ENCODE data around the gene PHLPP1.

Gene PHLPP1

DNA sequence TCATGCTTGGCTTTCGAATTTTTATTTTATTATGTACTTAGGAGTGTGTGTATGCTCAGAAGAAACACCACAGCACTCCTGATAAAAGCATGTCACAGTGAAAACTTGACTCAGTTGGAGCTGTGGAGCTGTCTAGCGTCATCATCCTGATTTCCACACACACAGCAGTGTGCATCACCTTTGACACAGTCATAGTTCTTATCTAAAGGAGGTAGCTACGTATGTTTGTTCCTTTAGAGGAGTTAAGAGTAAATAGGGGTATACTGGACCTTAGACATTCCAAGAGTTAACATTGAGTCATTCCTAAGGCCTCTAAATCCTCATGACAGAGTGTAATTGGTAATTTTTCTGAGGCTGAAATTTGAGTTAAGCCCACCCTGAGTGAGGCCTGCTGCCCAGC lies 96.9 kb downstream of the PHLPP1 start:
- no peak for DNase-seq

DNA sequence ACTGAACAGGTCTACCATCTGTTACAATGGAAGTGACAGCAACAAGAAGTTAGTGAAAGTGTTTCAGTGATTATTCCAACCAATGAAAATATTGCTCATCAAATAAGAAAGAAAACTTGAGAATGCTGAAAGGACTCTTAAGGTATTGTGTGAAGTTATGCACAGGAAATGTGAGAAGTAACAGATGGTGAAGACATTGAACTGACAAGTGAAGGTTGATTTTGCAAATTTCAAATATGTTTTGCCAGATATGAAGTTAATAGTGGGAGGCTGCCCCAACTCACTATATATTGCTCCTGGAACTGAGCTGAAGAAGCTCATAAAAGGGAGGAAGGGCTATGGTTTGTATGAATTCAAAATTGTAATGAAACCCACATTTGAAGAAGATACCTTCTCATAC lies 97.5 kb downstream of the PHLPP1 start:
- no peak for DNase-seq

DNA sequence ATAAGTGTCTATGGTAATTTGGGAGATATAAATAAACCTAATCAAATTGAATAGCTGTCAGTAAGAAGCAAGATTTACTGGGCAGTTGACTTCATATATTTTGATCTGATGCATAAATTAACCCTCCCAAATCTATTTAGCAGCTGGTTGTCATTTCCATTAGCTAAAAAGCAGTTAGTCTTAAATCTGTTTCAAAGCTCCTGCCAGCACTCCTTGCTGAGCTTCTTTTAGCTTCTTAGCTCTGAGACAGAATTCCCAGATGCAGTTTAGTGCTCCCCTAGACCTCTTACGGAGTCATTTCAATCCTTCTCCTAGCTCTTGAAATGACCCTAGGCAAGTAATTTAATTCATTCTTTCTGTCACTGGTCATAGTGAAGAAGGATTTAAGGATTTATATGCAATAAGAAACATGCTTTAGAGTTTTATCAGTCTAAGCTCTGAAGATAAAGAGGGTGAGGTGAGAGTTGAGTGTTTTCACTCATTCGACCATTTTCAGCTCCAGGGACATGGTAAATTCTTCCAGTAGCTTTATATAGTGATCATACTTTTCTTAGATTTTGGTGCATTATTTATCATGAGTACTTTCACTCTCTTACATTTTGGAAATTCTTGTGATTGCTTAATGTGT lies 98.9 kb downstream of the PHLPP1 start:
- no peak for DNase-seq

DNA sequence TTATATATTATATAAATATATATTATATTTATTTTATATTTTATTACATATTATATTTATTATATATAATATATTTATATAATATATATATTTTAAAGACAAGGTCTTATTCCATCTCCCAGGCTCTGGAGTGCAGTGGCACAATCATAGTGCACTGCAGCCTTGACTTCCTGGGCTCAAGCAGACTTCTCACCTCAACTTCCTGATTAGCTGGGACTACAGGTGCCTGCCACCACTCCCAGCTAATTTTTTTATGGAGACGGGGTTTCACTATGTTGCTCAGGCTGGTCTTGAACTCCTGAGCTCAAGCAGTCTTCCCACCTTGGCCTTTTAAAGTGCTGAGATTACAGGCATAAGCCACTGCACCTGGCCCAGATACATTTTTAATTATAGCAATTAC lies 110.0 kb downstream of the PHLPP1 start:
- no peak for DNase-seq

DNA sequence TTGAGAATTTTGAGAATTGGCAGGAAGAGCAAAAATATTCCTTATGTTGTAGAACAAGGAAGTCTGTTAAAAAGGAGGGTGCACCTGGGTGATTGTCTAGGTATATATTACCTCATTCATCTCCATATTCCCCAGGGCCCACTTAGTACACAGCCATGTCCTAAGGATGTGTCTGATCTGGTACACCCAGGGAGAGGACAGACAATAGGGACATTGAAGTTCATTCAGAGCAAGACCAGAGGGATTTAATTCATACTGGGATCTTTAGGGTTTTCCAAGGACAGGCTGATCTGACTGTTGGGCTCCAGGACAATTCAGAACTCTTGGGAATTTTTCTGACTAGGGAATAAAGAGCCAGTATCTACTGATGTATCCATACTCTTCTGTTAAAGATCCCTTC lies 112.1 kb downstream of the PHLPP1 start:
- DNase-seq = no peak

DNA sequence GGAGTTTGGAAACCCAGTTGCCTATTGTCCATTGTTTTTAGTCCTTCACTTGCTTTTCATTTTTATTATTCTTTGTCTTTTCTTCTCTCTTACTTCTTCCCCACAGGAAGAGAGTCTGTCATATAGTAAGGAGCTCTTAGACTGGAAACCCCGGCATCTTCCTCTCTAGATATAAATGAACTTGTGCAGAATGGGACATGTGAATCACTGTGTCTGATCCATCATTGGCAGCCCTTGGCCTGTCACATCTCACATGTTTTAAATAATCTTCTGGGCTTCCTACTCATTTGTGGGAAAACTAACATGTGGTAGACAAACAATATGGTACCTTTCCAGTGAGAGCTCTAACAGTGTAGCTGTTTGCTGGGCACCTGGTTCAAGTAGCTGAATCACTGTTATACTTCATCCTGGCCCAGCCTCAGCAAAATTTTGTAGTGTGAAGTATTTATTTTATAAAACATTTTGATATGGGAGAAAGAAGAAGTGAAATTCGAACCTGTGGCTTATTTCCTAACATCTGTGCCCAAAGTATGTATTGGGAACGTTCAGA lies 112.8 kb downstream of the PHLPP1 start:
- DNase-seq = no peak

DNA sequence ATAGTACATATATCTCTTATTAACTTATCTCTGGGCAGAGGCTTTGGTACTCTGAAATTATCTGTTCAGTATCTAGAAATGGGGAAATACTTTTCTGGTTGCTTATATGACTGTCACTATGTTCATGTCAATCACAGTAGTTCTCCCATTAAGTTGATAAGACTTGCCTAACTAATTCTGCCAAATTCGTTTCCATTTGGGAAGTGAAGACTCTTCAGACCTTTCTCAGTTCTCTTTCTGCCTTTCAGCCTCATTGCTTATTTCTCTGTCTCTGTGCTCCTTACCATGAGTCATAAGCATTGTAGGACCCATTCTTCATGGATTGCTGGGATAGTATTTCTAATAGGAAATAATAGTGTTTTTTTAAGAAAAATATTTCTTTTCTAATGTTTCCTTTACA lies 113.5 kb downstream of the PHLPP1 start:
- DNase-seq = no peak

DNA sequence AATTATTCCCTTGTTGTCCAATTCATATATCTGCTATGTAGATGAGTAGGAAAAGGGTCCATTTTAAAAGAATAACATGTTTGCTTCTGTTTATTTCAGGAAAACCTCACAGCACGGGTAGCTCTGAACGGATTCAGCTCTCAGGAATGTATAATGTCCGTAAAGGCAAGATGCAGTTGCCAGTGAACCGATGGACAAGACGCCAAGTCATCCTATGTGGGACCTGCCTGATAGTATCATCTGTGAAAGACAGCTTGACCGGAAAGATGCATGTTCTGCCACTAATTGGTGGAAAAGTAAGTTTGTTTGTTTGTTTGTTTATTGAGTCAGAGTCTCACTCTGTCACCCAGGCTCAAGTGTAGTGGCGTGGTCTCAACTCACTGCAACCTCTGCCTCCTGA lies 114.6 kb downstream of the PHLPP1 start:
- no peak for DNase-seq

DNA sequence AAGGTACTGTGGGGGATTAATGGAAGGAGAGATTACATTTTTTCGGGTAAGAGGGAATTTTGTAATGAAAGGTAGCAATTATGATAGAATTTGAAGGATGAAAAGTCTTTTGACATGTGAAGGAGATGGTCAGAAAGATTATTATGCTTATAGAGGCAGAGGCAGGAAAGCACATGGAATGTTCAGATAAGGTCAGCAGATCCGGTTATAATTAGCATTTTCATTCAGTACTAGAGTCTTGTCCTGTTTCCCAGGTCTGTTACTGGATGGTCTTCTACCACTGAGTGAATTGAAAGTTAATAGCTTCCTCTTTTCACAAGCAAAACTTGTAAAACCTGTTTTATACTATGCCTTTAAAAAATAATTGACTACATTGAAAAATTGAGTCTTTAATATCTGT lies 116.9 kb downstream of the PHLPP1 start:
- no peak for DNase-seq

DNA sequence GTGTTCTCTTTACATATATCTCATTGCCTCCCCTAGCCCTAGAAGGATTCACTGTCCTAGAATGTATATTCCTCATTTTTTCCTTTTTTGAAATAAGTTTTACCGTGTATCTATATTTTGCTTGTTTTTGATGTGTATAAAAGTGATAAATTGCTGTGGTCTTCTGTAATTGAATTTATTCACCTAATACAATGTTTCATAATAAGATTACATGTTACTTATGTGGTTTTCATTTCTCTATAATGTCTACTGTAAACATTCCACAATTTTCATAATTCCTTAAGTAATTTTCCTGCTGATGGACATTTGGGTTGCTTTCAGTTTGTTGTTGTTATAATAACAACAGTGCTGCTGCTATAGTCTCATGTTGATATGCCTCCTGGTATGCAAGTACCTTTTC lies 118.2 kb downstream of the PHLPP1 start:
- no peak for DNase-seq

DNA sequence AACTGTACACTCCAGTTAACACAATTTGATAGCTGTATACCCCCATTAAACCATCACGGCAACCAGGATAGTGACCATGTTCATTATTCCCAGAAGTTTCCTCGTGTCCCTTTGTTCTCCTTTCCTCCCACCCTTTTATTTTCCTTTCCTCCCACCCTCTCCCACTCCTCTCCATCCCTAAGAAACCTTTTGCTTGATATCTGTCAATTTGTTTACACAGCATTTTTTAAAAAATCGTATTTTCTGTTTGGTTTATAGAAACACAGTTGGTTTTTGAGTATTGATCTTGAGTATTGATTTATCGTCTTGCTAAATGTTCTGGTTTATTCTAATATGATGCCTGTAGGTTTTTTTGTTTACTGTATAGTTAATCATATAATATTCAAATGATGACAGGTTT lies 119.4 kb downstream of the PHLPP1 start:
- no peak for DNase-seq

DNA sequence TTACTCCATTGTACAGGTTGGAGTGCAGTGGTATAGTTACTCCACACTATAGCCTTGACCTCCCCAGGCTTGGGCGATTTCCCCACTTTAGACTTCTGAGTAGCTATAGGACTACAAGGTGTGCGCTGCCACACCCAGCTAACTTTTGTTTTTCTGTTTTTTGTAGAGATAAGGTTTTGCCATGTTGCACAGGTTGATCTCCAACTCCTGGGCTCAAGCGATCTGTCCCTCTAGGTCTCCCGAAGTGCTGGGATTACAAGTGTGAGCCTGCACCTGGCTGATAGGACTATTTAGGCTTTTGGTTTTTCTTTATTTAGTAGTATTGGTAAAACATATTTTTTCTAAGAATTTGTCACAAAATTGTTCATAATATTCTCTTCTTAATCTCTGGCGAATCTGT lies 121.7 kb downstream of the PHLPP1 start:
- DNase-seq = no peak

DNA sequence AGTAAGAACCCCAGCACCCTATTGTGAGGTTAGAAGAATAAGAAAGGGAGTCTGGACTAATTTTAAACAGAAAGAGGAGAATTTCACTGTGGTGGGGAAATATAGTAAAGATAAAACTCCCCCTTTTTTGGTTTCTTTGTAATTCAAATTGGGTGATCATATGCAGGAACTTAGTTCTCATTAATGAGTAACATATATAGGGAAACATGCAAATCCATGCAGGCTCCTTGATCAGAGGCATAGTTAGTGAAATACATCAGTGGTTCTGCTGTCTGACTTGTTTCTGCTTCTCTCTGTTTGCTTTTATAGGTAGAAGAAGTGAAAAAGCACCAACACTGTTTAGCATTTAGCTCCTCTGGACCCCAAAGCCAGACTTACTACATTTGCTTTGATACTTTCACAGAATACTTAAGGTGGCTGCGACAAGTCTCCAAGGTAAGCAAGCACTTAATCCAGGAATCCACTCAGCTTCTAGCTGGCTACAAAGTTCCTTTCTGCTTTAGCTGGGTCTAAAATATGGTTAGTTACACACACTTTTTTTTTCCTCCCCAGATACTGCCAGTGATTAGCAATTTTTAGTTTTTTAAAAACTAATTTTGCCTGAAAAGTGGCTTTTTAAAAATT lies 123.2 kb downstream of the PHLPP1 start:
- DNase-seq = no peak

DNA sequence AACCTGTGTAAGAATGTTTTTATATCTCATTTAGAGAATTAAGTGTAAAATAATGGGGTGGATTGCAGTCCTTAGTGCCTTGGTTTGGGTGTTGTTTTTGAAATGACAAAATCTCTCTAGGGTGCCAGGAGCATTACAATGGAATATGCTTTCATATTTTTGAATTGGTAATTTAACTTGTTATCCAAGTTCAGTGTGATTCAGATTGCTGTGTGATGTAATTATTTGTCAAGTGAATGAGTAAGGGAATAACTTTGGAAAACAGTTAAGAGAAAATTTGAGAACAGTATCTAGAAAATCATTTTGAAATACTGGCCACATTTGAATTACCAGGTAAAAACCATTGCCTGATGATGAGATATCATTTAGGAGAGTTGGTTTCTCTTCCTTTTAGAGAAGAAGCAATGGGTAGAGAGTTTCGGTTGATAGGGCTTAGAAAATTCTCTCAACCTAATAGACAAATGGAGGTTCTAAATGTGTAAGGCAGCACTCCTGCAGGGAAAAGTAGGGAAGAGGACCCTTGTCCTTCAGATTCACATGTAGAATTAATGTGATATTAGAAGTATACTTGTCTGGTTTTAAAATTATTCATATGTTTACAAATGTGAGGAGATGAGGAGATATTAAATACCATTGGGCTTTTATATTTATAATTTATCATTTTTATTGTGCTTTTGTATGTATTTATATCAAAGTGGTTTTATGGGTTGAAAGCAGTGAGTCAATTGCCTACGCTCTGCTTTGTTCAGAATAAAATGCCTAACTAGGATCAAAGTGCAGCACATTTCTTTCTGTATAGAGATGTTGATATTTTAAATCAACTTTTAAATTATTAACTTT lies 124.8 kb downstream of the PHLPP1 start:
- no peak for DNase-seq

DNA sequence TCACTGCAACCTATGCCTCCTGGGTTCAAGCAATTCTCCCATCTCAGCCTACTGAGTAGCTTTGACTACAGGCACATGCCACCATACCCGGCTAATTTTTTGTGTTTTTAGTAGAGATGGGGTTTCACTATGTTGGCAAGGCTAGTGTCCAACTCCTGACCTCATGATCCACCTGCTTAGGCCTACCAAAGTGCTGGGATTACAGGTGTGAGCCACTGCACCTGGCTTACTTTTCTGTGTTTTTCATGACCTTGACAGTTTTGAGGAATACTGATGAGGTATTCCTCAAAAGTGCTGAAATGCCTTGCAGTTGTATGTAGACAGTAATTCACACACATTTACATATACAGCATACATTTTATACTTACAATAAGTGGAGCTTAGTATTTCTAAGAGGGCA lies 126.1 kb downstream of the PHLPP1 start:
- no peak for DNase-seq

DNA sequence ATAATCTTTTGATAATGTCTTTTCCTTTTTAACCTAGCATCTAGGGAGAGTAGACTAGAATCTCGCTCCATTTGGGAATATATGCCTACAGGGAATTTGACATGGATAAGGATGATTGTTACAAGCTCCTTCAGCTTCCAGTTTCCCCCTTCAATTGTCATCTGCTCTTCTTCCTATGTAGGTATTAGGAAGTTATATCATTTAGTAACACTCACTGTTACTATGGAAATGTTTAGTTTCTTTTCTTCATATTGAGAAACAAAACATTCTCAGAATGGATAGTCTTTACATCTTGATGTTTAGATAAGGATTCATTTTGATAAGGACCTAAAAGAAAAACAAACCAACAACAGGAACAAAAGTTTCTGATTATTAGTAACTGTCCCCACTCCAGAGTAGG lies 127.6 kb downstream of the PHLPP1 start:
- DNase-seq = no peak

DNA sequence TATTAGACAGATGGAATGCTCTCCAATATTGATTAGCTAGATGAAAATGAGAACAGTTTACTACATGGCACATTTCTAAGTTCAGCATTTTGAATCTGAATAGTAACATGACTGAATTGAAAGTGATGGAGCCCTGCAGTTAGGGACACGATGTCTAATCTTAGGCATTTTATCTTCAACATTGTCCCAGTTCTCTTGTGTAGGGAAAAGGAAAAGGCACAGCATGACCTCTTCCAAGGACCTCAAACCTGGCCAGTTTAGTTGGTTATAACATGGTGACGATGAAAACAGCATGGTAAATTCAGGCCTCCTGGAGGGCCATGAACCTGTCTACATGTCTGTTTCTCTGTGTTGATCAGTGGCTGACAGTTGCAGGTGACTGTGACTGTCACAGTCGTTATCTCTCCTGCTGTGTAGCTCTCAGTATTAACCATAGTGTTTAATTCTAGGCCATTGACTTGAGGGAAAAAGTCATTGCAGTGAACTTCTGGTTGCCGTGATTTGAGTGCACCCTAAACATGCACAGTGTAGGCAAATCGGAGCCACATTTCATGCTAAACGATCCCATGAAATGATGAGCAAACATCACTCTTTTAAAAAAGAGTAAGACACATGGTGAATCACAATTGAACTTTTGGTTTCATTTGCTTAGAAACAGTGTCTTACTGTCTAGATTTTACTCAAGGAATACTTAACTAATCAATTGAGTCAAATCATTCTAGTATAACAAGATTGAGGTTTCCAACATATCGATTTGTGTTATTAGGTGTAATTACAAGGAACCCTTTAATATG lies 129.7 kb downstream of the PHLPP1 start:
- no peak for DNase-seq

DNA sequence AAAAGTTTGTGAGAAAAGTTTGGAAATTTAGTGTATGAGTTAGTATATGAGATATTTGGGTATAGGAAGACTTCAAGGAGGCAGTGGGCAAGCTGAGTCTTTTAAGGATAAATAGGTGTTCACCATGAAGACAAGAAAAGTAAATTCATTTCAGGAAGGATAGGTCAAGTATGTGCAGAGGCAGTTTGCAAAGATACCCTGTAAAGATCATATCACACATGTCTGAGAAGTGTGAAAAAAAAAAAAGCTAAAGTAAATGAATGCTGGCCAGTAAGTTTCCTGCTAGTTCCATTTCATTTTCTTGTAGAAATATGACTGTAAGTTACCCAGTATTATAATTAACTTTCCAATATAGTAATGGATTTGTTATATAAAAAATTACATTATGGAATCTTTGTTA lies 131.0 kb downstream of the PHLPP1 start:
- DNase-seq = no peak

DNA sequence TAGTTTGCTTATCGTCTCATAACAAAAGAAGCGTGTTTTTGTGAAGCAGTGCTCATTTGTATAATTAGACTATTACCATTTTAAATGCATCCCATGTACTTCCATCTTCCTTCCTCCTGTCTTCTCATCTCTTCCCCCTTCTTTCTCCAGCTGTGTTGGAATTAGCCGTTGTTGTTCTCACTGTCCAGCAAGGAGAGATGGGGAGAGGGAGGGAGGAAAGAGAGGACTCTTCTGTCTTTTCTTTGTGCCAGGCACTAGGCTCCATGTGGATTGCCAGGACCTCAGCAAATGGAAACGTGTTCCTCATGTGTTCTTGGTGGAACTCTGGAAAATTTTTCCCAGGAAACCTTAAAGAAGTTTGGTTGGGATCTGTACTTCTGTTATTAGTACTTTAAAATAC lies 131.7 kb downstream of the PHLPP1 start:
- DNase-seq = no peak

DNA sequence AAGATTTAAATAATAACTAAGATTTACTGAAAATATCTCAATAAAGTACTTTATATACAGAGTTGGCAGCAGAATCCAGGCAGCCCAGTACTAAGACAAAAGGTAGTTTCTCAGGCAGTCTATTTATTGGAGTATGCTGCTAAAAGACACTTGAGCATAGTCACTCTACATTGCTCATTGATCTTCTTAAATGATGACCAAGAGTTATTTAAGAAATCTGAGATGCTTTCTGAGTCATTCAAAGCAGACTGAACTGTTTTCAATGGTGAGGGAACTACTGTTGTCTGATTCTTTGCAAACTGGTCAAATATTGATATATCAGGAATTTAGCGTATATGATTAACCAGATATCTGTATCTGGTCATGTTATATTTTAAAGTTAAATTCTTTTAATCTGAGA lies 133.6 kb downstream of the PHLPP1 start:
- no peak for DNase-seq

DNA sequence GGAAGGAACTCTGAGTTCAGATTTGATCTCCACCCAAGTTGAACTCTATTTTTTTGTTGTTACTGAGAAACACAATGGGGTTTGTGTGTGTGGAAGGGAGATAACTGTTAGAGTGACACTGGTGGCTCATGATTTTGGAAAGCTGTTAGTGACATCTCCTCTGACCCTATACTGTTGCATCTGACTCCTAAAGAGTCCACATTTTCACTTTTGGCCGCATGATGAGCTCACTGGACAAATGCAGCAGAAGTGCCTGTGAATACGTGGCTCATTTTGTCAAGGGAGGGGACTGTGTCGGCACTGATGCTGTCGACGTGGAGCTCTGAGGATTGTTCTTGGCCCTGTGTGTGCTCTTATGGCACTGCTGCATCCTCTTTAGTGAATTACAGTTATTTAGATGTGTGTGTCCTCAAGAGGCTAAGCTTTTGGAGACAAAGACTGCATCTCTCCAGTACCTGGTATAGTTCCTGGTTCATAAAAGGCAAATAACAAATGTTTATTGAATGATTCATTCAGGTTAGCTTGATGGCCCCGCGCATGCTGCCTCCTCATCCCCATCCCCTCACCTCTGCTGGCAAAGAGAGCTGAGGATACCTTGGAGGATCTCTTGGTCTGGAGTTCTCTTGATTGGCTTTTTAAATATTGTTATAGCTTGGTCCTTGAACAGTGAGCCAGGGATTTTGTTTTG lies 135.4 kb downstream of the PHLPP1 start:
- DNase-seq = no peak

DNA sequence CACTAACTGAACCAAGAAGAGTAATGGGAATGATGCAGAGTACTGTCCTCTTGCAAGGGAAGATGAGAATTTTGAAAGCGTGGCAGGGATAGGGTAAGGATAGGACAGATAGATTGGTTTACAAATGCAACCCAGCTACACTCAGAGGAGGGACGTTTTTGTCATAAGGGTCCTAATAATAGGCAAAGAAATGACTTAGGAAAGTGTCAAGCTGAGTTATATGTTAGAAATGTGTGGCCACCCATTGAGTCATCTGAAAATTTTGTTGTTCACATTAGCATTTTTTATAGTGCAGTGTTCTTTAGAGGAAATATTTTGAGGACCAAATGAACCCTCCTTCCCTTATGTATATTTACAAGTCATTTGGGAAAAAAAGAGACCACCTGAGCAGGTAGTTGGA lies 137.5 kb downstream of the PHLPP1 start:
- DNase-seq = no peak

DNA sequence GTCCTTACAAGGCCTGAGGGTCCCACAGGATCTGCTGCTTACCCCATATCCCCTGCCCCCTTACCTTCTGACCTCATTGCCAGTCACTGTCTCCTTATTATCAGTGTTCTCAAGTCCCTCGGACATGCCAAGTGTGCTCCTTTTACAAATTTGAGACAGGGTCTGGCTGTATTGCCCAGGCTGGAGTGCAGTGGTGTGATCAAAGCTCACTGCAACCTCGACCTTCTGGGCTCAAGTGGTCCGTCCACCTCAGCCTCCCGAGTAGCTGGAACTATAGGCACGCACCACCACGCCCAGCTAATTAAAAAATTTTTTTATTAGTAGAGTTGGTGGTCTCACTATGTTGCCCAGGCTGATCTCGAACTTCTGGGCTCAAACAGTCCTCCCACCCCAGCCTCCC lies 141.0 kb downstream of the PHLPP1 start:
- no peak for DNase-seq

Data from activated CD4-positive, alpha-beta T cell treated with anti-CD3 and anti-CD28 coated beads, Interleukin-2, amount 50 U/mL, for 1 hour (primary cell).